Measurements from ENCODE around the gene TRAPPC8.
"Not testable (repeated sequence)": the region's sequence is repeated elsewhere in the genome, so short reads cannot be mapped to it uniquely, and the experiment has no call there.

The TRAPPC8 gene

GRCh38 chr18:31941010-31941809, 1.7 kb downstream of the TRAPPC8 start:
- no peak for DNase-seq

GRCh38 chr18:31934773-31935172, 8.2 kb downstream of the TRAPPC8 start:
- not testable (repeated sequence) for DNase-seq

- no peak for DNase-seq
Observed at GRCh38 chr18:31931886-31932240, 11.1 kb downstream of the TRAPPC8 start.

GRCh38 chr18:31931163-31931885, 11.6 kb downstream of the TRAPPC8 start:
- DNase-seq: no peak

- no peak for DNase-seq
Observed at GRCh38 chr18:31929273-31929672, 13.7 kb downstream of the TRAPPC8 start.

- not testable (repeated sequence) for DNase-seq
Observed at GRCh38 chr18:31926988-31927387, 15.9 kb downstream of the TRAPPC8 start.

- DNase-seq: no peak
Observed at GRCh38 chr18:31920277-31920676, 22.7 kb downstream of the TRAPPC8 start.

GRCh38 chr18:31919366-31919765, 23.6 kb downstream of the TRAPPC8 start:
- DNase-seq: not testable (repeated sequence)

GRCh38 chr18:31918733-31919132, 24.2 kb downstream of the TRAPPC8 start:
- no peak for DNase-seq

GRCh38 chr18:31901063-31901462, 41.9 kb downstream of the TRAPPC8 start:
- no peak for DNase-seq

GRCh38 chr18:31899771-31900170, 43.2 kb downstream of the TRAPPC8 start:
- not testable (repeated sequence) for DNase-seq

GRCh38 chr18:31892936-31893335, 50.0 kb downstream of the TRAPPC8 start:
- no peak for DNase-seq

GRCh38 chr18:31891566-31891965, 51.4 kb downstream of the TRAPPC8 start:
- no peak for DNase-seq

- DNase-seq: no peak
Observed at GRCh38 chr18:31884020-31884419, 58.9 kb downstream of the TRAPPC8 start.

- DNase-seq: no peak
Observed at GRCh38 chr18:31880186-31880898, 62.6 kb downstream of the TRAPPC8 start.

- no peak for DNase-seq
Observed at GRCh38 chr18:31878358-31878757, 64.6 kb downstream of the TRAPPC8 start.

- DNase-seq: no peak
Observed at GRCh38 chr18:31877900-31878299, 65.0 kb downstream of the TRAPPC8 start.

GRCh38 chr18:31876707-31877106, 66.2 kb downstream of the TRAPPC8 start:
- DNase-seq: no peak

GRCh38 chr18:31875301-31875700, 67.6 kb downstream of the TRAPPC8 start:
- DNase-seq: no peak

- no peak for DNase-seq
Observed at GRCh38 chr18:31863103-31863502, 79.8 kb downstream of the TRAPPC8 start.

GRCh38 chr18:31860488-31860887, 82.4 kb downstream of the TRAPPC8 start:
- no peak for DNase-seq

GRCh38 chr18:31857526-31858106, 85.3 kb downstream of the TRAPPC8 start:
- DNase-seq: no peak

- DNase-seq: no peak
Observed at GRCh38 chr18:31850844-31851243, 92.1 kb downstream of the TRAPPC8 start.

Measured in cortex of kidney (tissue), 1 donor.